ENCODE results near the gene TDRD10.

TDRD10 gene

DNA sequence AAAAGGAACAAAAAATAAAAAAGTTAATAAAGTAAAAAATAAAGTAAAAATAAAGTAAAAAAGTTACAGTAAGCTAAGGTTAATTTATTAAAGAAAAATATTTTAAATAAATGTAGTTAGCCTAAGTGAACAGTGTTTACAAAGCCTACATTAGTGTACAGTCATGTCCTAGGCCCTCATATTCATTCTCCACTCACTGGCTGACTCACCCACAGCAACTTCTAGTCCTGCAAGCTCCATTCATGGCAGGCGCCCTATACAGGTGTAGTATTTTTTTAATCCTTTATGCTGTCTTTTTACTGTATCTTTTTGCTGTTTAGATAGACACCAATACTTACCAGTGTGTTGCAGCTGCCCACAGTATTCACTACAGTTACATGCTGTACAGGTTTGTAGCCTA lies 93.6 kb downstream of the TDRD10 start:
- no peaks in the 10 kb centered on the region for H3K27me3 ChIP-seq
- H3K4me1 ChIP-seq = no peaks in the 10 kb centered on the region
- no peak for DNase-seq
- H3K4me3 ChIP-seq (ENCODE audit: low read depth, low read length) = no peak overlapping the region
- no peak for TF ChIP-seq CTCF (IDR thresholded peaks at IDR 0.05; ENCODE audit: low read depth, low read length)
- H3K9me3 ChIP-seq = no peaks in the 10 kb centered on the region
- peaks cover 80% of the 10 kb centered on the region for H3K36me3 ChIP-seq

Measured in BE2C (cell line).